Neural cell (in vitro differentiated cells): Measurements from ENCODE around the gene XIRP2. TPM values are rescaled to one million over a fixed set of nuclear protein-coding genes. Genes with fewer than 3 reads are reported as not detected.

Experiments used
- H2AFZ ChIP-seq: fragments of 200-600, 300-800 bp; sonication (generic), shearing (Covaris generic); 2 replicates; pipeline ENCODE4 v1.6.0; 2014; ENCODE audit warnings: low read depth, mild to moderate bottlenecking, antibody characterized with exemption, low read length, moderate library complexity
- H3F3A ChIP-seq: fragments of 200-600 bp; shearing (Covaris generic); 2 replicates; pipeline ENCODE4 v1.6.1; 2016; ENCODE audit warnings: mild to moderate bottlenecking, moderate library complexity, mixed read lengths, antibody characterized with exemption, low read length; ENCODE audit not compliant: insufficient read depth, poor library complexity, severe bottlenecking
- H3K27ac ChIP-seq: fragments of 200-600, 300-800 bp; sonication (generic), shearing (Covaris generic); 2 replicates; pipeline ENCODE4 v1.5.1; 2014; ENCODE audit warnings: mild to moderate bottlenecking, low read length, moderate library complexity
- H3K27me3 ChIP-seq: fragments of 300-800, 200-600 bp; sonication (generic), shearing (Covaris generic); 2 replicates; pipeline ENCODE4 v1.6.0; 2014; ENCODE audit warnings: mild to moderate bottlenecking, low read depth, low read length, moderate library complexity; ENCODE audit not compliant: insufficient read depth
- H3K36me3 ChIP-seq: fragments of 300-800, 200-600 bp; sonication (generic), shearing (Covaris generic); 2 replicates; pipeline ENCODE4 v1.5.1; 2014; ENCODE audit warnings: mild to moderate bottlenecking, antibody characterized with exemption, low read length, moderate library complexity; ENCODE audit not compliant: insufficient read depth
- H3K4me2 ChIP-seq: fragments of 300-800, 200-600 bp; sonication (generic), shearing (Covaris generic); 2 replicates; pipeline ENCODE4 v1.6.0; 2014; ENCODE audit warnings: mild to moderate bottlenecking, low read length
- H3K4me3 ChIP-seq: fragments of 300-800, 200-600 bp; sonication (generic), shearing (Covaris generic); 2 replicates; pipeline ENCODE4 v1.5.1; 2014; ENCODE audit warnings: mild to moderate bottlenecking, low read length, moderate library complexity
- H3K79me2 ChIP-seq: fragments of 200-600 bp; shearing (Covaris generic); replicated peaks from 2 replicates; pipeline ENCODE4 v1.6.0; 2014; ENCODE audit warnings: mild to moderate bottlenecking, low read length, moderate library complexity; ENCODE audit not compliant: insufficient read depth
- H3K9ac ChIP-seq: fragments of 300-800, 200-600 bp; sonication (generic), shearing (Covaris generic); 2 replicates; pipeline ENCODE4 v1.6.1; 2016; ENCODE audit warnings: mild to moderate bottlenecking, low read length, mixed read lengths
- H3K9me2 ChIP-seq: fragments of 200-600 bp; shearing (Covaris generic); 2 replicates; pipeline ENCODE4 v1.6.1; 2016; ENCODE audit warnings: mild to moderate bottlenecking, low read length, mixed read lengths; ENCODE audit not compliant: insufficient read depth
- H3K9me3 ChIP-seq: fragments of 200-600, 300-800 bp; sonication (generic), shearing (Covaris generic); 2 replicates; pipeline ENCODE4 v1.6.1; 2016; ENCODE audit warnings: mild to moderate bottlenecking, mixed run types, low read length, moderate library complexity, mixed read lengths
- H4K20me1 ChIP-seq: fragments of 200-600 bp; shearing (Covaris generic); 2 replicates; pipeline ENCODE4 v1.6.1; 2016; ENCODE audit warnings: mild to moderate bottlenecking, mixed run types; ENCODE audit not compliant: insufficient read depth
- EP300 ChIP-seq: fragments of 450-650 bp; conservative IDR thresholded peaks from 2 replicates; pipeline ENCODE4 v1.6.1; 2014; ENCODE audit warnings: antibody characterized with exemption, mild to moderate bottlenecking, moderate library complexity; ENCODE audit not compliant: poor library complexity, severe bottlenecking
- EZH2 ChIP-seq: fragments of 200-600, 300-800 bp; shearing (Covaris generic), sonication (generic); IDR thresholded peaks from 2 replicates; pipeline ENCODE4 v1.6.1; 2014; ENCODE audit warnings: antibody characterized with exemption, low read length, borderline replicate concordance, mild to moderate bottlenecking; ENCODE audit not compliant: insufficient read depth, poor library complexity, severe bottlenecking
- MXI1 ChIP-seq: fragments of 450-650 bp; conservative IDR thresholded peaks from 2 replicates; pipeline ENCODE4 v1.6.1; 2014; ENCODE audit warnings: antibody characterized with exemption, mild to moderate bottlenecking; ENCODE audit not compliant: poor library complexity, severe bottlenecking
- POLR2AphosphoS5 ChIP-seq: IDR thresholded peaks from 2 replicates; pipeline ENCODE4 v1.6.1; 2012
- RAD21 ChIP-seq: fragments of 450-650 bp; conservative IDR thresholded peaks from 2 replicates; pipeline ENCODE4 v1.6.1; 2014; ENCODE audit warnings: antibody characterized with exemption, mild to moderate bottlenecking, moderate library complexity
- SMC3 ChIP-seq: fragments of 450-650 bp; conservative IDR thresholded peaks from 2 replicates; pipeline ENCODE4 v1.6.1; 2014; ENCODE audit warnings: antibody characterized with exemption, mild to moderate bottlenecking, moderate library complexity; ENCODE audit not compliant: poor library complexity
- TAF1 ChIP-seq: IDR thresholded peaks from 2 replicates; pipeline ENCODE4 v1.6.1; 2012; ENCODE audit warnings: low read depth
- polyA plus RNA-seq: library from polyadenylated mRNA; depleted of rRNA; stranded (reverse); fragments of >200 nt; gene quantifications from 2 replicates; pipeline ENCODE4 v1.2.3, GENCODE V29; 2014
- TF ChIP-seq, protein P1 (sequence below): fragments of 450-650 bp; IDR thresholded peaks from 2 replicates; pipeline ENCODE4 v1.5.1; 2014; ENCODE audit warnings: antibody characterized with exemption, mild to moderate bottlenecking, moderate library complexity; ENCODE audit not compliant: poor library complexity, severe bottlenecking
- TF ChIP-seq, protein P2 (sequence below): IDR thresholded peaks from 2 replicates; pipeline ENCODE4 v1.6.1; 2012; ENCODE audit warnings: borderline replicate concordance

Gene XIRP2
- polyA plus RNA-seq, 1 donor from 2014 or later: not detected

DNA sequence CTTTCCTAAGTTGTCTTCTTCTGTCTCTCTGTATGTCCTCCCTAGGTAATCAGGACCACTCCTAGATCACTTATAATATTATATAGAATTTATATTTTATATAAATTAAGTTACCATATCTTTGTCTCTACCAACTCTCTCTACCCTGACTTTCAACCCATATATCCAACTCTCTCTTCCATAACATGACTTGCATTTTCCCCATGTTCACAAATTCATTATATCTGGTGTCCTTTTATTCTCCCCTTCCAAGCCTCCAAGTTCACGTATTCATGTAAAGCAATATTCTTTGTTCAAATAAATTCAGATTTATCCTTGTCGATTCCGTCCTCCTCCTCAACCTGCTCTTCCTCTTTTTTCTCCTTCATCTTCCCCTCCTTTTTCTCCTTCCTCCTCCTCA, 127.5 kb downstream of the XIRP2 start:
- no peak overlapping the region for H3K9ac ChIP-seq
- no peak overlapping the region for H3K27ac ChIP-seq
- H4K20me1 ChIP-seq: no peaks in the 10 kb centered on the region
- no peak overlapping the region for H2AFZ ChIP-seq
- no peak overlapping the region for H3K4me2 ChIP-seq
- H3K36me3 ChIP-seq: no peaks in the 10 kb centered on the region
- H3K4me3 ChIP-seq: no peak overlapping the region
- no peaks in the 10 kb centered on the region for H3K9me2 ChIP-seq
- TF ChIP-seq, protein P1, sequence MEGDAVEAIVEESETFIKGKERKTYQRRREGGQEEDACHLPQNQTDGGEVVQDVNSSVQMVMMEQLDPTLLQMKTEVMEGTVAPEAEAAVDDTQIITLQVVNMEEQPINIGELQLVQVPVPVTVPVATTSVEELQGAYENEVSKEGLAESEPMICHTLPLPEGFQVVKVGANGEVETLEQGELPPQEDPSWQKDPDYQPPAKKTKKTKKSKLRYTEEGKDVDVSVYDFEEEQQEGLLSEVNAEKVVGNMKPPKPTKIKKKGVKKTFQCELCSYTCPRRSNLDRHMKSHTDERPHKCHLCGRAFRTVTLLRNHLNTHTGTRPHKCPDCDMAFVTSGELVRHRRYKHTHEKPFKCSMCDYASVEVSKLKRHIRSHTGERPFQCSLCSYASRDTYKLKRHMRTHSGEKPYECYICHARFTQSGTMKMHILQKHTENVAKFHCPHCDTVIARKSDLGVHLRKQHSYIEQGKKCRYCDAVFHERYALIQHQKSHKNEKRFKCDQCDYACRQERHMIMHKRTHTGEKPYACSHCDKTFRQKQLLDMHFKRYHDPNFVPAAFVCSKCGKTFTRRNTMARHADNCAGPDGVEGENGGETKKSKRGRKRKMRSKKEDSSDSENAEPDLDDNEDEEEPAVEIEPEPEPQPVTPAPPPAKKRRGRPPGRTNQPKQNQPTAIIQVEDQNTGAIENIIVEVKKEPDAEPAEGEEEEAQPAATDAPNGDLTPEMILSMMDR: no peak
- no peak for TF ChIP-seq TAF1
- TF ChIP-seq EZH2: no peak
- no peak for TF ChIP-seq RAD21
- TF ChIP-seq, protein P2, sequence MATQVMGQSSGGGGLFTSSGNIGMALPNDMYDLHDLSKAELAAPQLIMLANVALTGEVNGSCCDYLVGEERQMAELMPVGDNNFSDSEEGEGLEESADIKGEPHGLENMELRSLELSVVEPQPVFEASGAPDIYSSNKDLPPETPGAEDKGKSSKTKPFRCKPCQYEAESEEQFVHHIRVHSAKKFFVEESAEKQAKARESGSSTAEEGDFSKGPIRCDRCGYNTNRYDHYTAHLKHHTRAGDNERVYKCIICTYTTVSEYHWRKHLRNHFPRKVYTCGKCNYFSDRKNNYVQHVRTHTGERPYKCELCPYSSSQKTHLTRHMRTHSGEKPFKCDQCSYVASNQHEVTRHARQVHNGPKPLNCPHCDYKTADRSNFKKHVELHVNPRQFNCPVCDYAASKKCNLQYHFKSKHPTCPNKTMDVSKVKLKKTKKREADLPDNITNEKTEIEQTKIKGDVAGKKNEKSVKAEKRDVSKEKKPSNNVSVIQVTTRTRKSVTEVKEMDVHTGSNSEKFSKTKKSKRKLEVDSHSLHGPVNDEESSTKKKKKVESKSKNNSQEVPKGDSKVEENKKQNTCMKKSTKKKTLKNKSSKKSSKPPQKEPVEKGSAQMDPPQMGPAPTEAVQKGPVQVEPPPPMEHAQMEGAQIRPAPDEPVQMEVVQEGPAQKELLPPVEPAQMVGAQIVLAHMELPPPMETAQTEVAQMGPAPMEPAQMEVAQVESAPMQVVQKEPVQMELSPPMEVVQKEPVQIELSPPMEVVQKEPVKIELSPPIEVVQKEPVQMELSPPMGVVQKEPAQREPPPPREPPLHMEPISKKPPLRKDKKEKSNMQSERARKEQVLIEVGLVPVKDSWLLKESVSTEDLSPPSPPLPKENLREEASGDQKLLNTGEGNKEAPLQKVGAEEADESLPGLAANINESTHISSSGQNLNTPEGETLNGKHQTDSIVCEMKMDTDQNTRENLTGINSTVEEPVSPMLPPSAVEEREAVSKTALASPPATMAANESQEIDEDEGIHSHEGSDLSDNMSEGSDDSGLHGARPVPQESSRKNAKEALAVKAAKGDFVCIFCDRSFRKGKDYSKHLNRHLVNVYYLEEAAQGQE: no peak
- no peak for TF ChIP-seq POLR2AphosphoS5
- no peak for TF ChIP-seq MXI1
- TF ChIP-seq SMC3: no peak
- H3K27me3 ChIP-seq: no peaks in the 10 kb centered on the region
- H3K79me2 ChIP-seq: no peaks in the 10 kb centered on the region
- no peaks in the 10 kb centered on the region for H3K9me3 ChIP-seq
- no peaks in the 10 kb centered on the region for H3F3A ChIP-seq

DNA sequence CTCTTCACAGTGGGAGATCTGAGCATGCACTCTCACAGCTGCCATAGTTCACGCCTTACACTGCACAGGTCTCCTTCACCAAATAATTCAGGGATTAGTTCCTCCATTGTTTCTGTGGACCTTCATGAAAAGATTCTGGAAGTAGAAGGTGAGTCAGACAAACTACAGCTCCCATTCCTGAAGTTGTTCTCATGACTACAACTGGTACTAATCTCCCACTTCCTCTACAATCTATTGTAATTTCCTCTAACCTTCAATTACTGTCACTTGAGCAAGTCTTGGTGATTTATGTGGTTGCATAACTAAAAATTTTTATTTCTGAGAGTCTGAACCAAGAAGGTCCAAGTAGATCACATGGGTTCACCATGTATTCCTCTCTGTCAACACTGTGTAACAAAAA, 128.7 kb downstream of the XIRP2 start:
- Histone ChIP-seq H3K4me2 (no peak overlapping the region), H2AFZ (no peak overlapping the region), H3K4me3 (no peak overlapping the region), H3K9me2 (no peaks in the 10 kb centered on the region), H3K27me3 (no peaks in the 10 kb centered on the region), H3K36me3 (no peaks in the 10 kb centered on the region), H3K27ac (no peak overlapping the region), H3K9me3 (no peaks in the 10 kb centered on the region), H3F3A (no peaks in the 10 kb centered on the region), H4K20me1 (no peaks in the 10 kb centered on the region), H3K9ac (no peak overlapping the region), H3K79me2 (no peaks in the 10 kb centered on the region)
- TF ChIP-seq MXI1: no peak
- TF ChIP-seq RAD21: no peak
- TF ChIP-seq SMC3: no peak
- TF ChIP-seq POLR2AphosphoS5: no peak
- TF ChIP-seq, protein P2: no peak
- TF ChIP-seq, protein P1: no peak
- TF ChIP-seq EP300: no peak
- no peak for TF ChIP-seq TAF1
- TF ChIP-seq EZH2: no peak
